Hindlimb muscle (tissue), 1 donor: Measurements from ENCODE around the gene NCBP2. TPM values are rescaled to one million over a fixed set of nuclear protein-coding genes. Genes with fewer than 3 reads are reported as not detected.

Experiments used
- DNase-seq: peaks from one replicate; pipeline ENCODE4 v3.0.0-alpha.2; 2013
- polyA plus RNA-seq: library from polyadenylated mRNA; unstranded; fragments of 120-200 nt; gene quantifications from one replicate; pipeline ENCODE4 v1.2.1, GENCODE V29; 2013; ENCODE audit not compliant: insufficient read length

NCBP2 gene
- polyA plus RNA-seq, result 69.3 TPM

DNA sequence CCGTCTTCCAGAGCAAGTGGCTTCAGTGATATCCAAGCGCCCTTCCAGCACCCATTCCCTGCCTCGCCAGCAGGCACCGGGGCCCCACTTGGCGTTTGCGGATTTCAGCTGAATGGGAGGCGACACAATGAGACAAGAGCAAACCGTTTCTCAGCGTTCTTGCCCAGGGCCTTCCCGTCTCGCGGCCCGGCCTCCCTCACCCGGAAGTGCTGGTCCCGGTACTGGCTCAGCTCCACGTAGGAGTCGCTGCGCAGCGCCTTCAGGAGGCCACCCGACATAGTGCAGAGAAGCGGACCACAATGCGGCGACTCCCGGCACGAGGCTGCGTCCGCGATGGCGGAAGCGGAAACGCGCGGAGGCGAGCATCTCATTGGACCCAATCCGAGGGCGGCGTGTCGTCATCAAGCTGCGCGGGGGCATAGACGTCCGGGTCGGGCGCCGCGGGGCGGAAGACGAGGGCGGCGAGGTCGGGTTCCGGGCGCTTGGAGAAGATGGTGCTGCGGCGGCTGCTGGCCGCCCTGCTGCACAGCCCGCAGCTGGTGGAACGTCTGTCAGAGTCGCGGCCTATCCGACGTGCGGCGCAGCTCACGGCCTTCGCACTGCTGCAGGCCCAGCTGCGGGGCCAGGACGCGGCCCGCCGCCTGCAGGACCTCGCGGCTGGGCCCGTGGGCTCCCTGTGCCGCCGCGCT is at the start of gene NCBP2:
Gene NCBP2, minus strand, starts transcription at position 303 of the 689 bp plus-strand sequence. Its CDS starts 25 bp downstream, at position 278.
- DNase-seq, result peak; percentile 99

DNA sequence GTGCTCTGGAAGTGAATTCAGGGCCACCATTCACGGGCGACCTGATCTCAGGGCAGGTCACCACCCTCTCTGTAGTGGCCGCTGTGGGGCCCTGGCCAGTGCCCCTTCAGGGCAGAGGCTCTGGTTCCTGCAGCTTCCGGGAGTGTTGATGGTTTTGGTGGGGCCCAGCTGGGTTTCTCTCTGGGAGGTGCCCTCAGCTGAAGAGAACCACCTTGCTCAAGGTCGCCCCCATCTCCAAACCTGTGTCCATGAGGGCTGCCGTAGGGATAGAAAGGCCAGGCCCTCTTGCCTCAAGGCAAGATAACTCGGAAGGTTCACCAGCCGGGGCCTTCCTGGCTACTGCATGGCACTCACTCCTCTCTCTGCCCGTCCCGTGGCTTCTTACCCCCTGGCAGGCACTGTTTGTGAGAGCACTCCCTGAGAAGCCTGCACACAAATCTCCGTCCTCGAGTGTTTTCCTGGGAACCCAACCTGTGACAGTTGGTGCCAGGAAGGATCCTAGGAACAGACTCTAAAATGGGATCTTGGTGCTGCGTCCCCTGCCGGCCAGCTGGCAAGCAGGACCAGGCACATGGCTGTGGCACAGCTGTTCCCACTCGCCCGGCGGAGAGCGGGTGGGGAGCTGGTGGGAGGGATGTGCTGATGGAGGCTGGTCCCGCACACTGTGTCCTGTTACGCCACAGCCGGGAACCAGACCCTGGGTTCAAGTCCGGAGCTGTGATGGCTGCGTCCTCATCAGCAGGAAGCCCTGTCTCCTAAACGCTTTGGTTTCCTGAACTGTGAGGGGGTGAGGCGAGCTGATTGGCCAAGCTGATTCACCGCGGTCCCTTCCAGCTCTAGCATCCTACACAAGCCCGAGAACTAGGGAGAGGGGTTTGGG is 49.5 kb upstream of the NCBP2 start:
- no peak for DNase-seq

DNA sequence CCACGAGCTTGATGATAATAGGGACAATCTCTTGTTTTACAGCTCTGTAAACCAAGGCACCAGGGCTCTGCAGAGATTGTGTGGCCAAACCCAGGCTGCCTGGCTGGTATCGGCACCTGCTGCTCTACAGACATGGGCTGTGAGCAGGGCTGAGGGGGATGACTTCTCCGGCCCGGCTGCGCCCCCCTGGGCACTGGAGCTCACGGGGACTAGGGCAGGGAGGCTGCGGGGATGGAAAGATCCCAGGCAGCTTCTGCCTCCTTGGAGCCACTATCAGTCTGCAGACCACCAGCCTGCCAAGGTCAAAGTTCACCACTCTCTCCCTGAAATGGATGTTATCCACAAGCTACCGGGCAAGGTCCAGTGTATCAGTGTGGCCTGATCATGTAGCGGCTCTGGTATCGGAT is 48.3 kb upstream of the NCBP2 start:
- no peak for DNase-seq

DNA sequence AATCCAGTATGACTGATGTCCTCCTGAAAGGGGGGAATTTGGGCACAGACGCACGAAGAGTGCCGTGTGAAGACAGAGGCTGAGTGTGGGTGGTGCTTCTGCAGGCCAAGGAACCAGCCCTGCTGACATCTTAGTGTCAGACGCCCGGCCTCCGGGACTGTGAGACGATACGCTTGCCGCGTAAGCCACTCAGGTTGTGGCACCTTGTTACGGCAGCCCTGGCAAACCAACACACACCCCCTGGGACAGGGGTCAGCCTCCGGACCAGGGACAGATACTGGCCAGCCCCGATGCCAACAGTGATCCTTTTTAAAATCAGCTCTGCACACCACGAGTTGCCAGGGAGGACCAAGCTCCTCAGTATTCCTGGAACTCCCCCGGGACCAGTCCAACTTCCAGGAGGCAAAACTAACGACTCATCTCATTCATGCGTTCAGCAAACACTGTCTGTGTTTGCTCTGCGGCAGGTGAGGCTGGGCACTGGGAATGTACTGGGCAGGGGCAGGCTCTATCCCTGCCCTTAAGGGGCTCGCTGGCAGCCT is 47.5 kb upstream of the NCBP2 start:
- DNase-seq, result no peak

DNA sequence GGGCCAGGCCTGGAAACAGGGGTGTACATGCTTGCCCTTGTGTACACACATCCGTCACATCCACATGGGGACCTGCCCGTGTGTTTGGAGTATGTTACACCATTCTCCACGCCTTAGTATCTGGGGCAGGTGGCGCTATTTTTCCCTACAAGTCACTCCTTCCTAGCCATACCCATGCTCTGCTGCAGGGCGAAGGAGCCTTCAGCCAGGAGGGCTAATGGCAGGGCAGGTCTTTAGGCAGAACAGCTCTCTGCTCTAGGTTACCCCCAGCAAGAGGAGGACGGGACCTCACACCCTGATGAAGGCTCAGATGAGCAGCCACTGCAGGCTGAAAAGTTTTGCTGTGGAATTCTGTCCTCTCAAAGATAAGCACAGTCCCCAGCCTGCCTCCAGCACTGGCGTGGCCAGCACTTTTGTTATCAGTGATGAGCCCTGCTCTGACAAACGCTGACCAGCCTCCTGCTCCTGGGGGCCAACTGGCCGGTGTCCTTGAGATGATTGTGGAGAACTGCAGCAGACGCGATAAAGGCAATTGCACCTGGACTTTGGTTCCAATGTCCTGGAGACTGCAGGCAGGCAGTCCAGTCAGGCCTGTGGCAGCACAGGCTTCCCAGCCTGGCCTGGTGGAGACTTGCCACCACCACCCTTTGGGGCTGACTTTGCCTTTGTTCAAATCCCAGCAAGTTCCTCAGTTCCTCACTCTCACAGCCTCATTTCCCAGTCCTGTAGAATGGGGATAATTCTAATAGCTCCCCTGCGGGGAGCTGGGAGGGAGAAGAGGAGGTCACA is 46.1 kb upstream of the NCBP2 start:
- no peak for DNase-seq

DNA sequence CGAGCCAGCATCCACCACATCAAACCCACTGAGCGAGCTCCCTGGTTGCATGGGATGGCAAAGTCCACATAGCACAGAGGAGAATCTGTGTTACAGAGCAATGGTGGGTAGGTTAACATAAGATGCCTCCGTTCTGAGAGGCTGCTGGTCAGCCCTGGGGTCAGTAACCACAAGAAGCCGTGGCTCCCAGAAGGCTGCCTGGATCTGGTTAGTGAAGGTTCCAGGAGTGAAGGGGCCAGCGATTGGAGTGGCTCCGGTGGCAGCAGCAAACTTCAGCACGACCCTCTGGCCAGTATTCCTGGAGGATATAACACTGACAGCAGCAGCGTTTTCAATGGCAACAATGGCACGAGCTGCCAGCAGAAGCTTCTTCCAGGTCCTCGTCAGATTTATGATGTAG is 44.7 kb upstream of the NCBP2 start:
- DNase-seq, result no peak

DNA sequence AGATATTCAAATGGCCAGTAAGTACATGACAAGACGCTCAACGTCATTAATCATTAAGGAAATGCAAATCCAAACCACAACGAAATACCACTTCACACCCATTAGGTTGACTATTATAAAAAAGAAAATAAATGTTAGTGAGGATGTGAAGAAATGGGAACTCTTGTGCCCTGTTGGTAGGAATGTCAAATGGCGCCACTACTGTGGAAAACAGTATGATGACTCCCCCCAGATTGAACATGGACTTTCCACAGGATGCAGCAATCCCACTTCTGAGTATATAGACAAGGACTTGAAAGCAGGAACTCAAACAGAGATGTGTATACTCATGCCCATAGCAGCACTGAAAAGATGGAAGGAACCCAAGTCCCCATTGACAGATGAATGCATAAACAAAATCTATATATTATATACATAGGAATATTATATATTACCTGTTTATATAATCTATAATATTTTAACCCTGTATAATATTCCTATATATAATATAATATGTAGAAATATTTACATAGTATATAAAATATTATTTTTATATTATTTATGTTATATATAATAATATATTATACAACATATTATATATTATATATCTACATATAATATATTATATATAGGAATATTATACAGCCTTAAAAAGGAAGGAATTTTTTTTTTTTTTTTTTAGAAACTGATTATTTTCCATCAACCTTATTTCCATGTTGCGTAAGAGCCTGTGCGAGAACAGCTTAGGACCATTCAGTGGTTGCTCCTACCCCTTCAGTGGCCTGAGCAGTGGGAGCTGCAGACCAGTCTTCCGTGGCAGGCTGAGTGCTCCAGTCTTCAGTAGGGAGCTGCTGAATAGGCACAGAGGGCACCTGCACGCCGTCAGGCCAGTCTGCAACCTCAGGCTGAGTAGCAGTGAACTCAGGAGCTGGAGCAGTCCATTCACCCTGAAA is 43.9 kb upstream of the NCBP2 start:
- no peak for DNase-seq

DNA sequence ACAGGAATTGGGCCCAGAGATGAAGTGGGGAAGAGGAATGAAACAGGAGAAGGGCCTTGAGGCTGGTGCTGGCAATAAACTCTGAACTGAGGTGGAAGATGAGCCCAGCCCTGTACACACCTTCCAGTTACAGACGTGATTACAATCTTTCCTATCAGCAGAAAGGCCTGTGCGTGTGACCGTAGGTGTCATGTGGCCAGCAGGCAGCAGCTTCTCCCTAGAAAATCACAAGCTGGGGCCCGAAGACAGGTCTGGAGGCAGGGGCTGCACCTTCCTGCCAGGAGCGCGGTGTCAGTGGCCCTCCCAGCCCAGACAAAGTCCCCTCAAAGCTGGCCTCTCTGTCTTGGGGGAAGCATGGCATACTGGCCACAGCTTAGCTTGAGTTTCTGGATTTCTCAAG is 43.0 kb upstream of the NCBP2 start:
- no peak for DNase-seq

DNA sequence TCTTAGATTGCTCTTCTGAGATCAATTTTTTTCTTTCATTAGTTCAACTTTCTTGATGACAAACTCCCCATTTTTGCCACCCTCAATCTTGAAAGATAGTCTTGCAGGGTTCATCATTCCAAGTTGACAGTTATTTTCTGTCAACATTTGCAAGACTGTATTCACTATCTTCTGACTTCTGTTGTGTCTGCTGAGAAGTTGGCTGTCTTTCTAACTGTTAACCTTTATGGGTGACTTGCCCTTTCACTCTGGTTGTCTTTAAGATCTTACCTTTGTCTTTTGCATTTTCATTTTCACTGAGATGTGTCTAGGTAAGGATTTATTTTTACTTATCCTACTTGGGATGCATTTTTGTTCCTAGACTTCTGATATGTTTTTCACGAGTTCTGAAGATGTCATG is 40.9 kb upstream of the NCBP2 start:
- DNase-seq, result no peak

DNA sequence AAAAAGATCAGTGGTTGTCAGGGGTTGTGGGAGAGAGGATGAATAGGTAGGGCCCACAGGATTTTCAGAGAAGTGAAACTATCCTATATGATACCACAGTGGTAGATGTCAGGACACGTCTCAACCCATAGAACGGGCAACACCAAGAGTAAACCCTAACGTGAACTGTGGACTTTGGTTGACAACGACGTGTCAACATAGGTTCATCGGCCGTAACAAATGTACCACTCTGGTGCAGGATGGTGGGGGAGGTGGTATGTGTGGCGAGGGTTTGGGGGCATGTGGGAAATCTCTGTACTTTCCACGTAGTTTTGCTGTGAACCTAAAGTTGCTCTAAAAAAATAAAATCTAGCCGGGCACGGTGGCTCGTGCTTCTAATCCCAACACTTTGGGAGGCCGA is 39.3 kb upstream of the NCBP2 start:
- DNase-seq, result no peak

DNA sequence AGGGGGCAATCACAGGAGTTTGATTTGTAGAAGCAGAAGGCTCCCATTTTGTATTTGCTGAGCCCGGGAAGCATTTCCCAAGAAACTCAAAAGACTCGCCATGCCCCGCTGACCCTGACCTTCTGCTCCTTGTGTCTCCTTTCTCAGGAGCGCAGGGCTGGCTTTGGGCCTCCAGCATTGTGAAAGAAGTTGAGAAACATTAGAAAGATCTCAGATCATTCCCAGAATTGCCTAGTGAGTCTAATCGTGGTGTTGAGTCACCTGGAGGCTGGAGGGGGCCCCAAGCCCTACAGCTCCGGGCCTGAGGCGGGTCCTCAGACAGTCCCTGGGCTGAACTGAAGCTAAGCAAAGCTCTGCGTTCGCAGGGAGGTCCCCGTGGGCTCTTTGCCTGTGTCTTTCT is 37.2 kb upstream of the NCBP2 start:
- no peak for DNase-seq

DNA sequence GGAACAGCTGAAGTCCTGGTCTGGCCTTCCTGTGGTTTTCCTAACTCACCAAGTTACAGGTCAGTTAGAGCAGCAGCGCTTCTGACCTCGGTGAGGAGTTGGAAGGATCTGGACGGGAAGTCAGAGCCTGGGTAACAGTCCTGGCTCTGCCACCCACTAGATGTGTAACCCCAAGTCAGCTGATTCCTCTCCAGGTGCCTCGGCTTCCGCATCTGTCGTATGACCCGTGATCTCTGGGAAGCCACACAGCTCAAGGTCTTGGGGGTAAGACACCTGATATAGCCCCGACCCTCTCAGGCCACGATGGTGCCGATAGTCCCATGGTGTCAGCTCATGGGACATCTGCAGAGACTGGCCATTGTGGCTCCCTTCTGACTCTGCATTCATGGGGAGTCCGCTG is 34.6 kb upstream of the NCBP2 start:
- DNase-seq, result no peak

DNA sequence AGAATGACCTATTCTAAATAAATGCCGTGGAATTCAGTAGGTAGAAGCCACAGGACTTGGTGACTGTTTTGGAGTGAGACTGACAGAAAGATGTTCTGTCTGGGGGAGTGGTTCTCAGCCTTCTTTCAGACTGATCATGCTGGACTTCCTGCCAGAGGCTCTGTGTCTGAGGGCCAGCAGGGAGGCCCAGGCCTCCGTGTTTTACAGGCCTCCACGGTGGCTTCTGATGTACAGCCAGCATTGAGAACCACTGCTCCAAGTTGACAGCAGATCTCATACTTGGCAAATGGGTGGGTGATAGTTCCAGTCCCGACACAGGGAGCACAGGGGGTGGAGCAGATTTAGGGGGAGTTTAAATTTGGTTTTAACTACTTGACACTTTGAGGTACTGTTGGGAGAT is 33.0 kb upstream of the NCBP2 start:
- no peak for DNase-seq

DNA sequence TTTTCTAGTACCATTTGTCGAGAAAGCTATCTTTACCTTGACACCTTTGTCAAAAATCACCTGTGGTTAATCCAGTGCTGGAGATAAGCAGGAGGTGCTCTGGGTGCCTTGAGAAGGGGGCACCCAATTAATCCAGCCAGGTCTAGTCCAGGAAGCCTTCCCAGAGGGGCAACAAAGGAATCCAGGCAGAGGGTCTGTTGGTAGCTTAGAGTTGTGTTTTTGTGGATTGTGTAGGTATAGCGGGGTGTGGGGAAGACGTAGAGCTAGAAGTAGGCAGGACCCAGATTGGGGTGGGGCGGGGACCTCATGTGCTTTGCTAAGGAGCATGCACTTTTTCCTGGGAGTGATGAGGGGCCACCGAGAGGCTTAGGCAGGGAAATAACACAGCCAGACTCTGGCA is 32.3 kb upstream of the NCBP2 start:
- no peak for DNase-seq

DNA sequence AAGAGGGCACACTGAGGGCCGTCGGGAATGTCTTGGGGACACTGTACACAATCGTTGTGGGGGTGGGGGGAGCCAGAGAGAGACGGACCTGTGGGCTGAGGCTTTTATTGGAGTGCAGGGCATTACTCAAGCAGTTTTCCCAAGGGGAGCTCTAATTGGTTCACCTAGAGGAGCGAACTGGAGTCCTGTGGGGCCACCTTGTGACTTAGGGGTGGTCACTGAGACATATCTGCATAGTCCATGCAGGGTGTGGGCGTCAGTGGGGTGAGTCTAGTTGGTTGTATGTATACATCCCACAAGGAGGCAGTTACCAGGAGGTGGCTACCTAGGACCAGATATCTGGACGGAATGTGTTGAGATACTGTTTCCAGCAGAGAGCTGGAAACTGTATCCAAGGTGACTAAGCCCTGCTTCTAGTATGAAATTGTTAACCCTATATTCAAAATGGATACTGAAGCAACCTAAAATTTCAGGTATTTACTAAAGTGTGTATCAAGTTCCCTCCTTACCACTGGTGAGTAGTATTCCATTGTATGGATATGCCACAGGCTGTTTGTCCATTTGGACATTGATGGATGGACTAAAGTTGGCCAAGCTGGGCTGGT is 28.9 kb upstream of the NCBP2 start:
- no peak for DNase-seq

DNA sequence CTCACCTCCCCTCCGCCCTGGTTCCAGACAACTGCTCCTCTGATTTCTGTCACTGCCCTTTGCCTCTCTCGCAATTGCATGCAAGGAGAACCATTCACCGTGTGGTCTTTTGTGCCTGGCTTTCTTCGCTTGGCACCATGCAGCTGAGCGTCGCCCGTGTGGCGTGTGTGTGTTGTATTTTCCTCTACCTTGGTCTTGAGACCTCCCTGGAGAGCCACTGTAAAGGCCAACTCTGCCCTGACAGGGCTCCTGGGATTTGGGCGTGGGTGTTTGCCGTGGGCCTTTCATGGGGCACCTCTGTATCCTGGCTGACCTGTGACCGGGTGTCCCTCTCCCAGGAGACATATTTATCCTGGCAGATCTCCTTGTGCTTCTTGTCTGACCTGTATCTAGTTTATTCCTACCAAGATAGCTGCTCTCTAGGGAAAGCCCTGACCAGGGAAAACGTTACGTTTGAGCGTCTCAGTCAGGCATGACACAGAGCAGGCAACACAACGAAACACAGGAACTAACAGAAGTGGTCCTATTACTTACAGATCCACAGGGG is 28.3 kb upstream of the NCBP2 start:
- no peak for DNase-seq

DNA sequence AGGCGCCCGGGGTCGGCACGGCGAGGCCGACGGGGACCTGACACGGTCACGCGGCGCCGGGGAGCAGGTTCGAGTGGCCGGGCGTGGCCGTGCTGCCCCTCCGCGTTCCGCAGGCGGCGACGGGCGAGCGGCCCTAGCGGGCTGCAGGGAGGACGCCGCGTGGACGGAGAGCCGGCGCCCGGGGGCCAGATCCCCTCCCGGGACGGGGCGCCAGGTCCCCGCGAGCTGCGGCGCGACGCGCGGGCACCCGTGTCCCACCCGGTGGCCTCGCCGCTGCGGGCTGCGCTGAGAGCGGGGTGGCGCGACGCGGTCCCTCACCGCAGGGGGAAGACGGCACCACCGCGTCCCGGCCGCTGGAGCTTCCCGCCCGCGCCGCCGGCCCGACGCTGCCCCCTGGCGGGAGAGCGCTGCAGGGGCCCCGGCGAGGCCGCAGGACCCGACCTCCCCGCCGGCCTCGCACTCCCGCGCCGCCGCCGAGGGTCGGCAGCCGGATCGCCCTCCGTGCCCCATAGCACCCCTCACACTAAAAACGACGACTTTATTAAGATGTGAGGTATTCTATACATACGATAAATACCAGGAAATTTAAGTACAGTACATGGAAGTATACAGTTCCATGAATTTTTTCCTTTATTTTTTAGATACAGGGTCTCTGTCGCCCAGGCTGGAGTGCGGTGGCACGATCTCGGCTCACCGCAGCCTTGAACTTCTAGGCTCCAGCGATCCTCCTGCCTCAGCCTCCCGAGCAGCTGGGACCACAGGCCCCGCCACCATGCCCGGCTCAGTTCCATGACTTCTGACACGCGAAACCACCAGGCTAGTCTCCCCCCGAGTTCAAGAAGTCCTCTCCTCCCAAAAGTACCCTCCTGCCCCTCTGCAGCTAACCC is 27.6 kb upstream of the NCBP2 start:
- peak; percentile 69 for DNase-seq

DNA sequence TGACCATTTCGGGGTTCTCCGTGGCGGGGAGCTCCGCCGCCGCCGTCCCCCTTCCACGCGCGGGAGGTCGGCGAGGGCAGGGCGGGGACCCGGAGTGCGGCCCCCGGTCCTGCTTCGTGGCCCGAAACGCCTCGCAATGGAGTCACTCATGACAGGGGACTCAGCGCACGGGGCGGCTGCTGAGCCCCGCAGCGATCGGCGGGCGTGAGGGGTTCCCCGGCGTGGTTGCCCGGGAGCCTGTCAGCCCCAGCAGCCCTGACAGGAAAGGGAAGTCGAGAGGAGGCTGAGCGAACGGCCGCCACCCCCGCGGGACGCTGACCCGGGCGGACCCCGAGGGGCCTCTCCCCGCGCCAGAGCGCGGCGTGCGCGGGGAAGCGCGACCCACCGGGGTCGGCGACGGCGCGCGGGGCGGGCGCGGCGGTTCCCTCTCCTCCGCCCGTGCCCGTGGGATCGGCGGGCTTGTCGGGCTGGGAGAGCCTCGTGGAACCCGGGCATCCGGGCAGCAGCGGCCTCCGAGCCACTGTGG is 26.9 kb upstream of the NCBP2 start:
- DNase-seq, result peak; percentile 19
